Uterus (tissue), 4 donors: ENCODE data around the gene MYL11. TPM values are rescaled to one million over a fixed set of nuclear protein-coding genes. Genes with fewer than 3 reads are reported as not detected.

ENCODE experiments used
- DNase-seq, 2 donors: peaks; one replicate each; pipeline ENCODE4 v3.0.0-alpha.2; 2019 to 2020
- H3K27ac ChIP-seq, 2 donors: fragments of 200-600 bp; sonication (generic); 1 replicate in 1 of 2; 2 replicates in 1 of 2; pipeline ENCODE4 v1.5.1; 2016 to 2018
- H3K27me3 ChIP-seq, 2 donors: fragments of 200-600 bp; sonication (generic); one replicate each; pipeline ENCODE4 v1.5.1; 2018 to 2019; ENCODE audit warnings: control low read depth in 1 of 2
- H3K36me3 ChIP-seq, 2 donors: fragments of 200-600 bp; sonication (generic); one replicate each; pipeline ENCODE4 v1.5.1; 2019; ENCODE audit warnings: control low read depth in 1 of 2
- H3K4me1 ChIP-seq, 2 donors: fragments of 200-600 bp; sonication (generic); one replicate each; pipeline ENCODE4 v1.5.1; 2018 to 2019; ENCODE audit warnings: control low read depth in 1 of 2
- H3K4me3 ChIP-seq, 2 donors: fragments of 200-600 bp; sonication (generic); 1 replicate in 1 of 2; 2 replicates in 1 of 2; pipeline ENCODE4 v1.5.1; 2018 to 2019; ENCODE audit warnings: mild to moderate bottlenecking in 1 of 2
- H3K9me3 ChIP-seq, 2 donors: fragments of 200-600 bp; sonication (generic); one replicate each; pipeline ENCODE4 v1.5.1; 2019; ENCODE audit warnings: control low read depth in 1 of 2
- POLR2A ChIP-seq, 2 donors: fragments of 450-650 bp; IDR thresholded peaks; one replicate each; pipeline ENCODE4 v1.6.1; 2016; ENCODE audit warnings: antibody characterized with exemption in 2 of 2, mild to moderate bottlenecking in 1 of 2, moderate library complexity in 1 of 2
- intact Hi-C: fragments of 100-400 bp; cut with DNase I; formaldehyde crosslinking; loops from one replicate; pipeline ENCODE4 v1.15.1; 2023; ENCODE audit warnings: low total_unique reads
- total RNA-seq, 4 donors: library from RNA; depleted of rRNA in 3 of 4; stranded (reverse); fragments of >200 nt in 3 of 4; gene quantifications; one replicate each; pipeline versions ENCODE4 v1.1.0 to v1.2.4, GENCODE V29; 2014 to 2023
- TF ChIP-seq, protein P1 (sequence below), 4 experiments: fragments of 200-600 bp in 2 of 4; fragments of 450-650 bp in 2 of 4; sonication (generic) in 2 of 4; IDR thresholded peaks; one replicate each; pipeline ENCODE4 v1.5.1; 2016 to 2019; ENCODE audit warnings: antibody characterized with exemption in 4 of 4, mild to moderate bottlenecking in 2 of 4, moderate library complexity in 1 of 4
- donor health status: DM: yes; HTN: yes; CAD: no.

MYL11 gene
- total RNA-seq, 4 donors from 2014 or later = 1.2 TPM; not detected in 3

DNA sequence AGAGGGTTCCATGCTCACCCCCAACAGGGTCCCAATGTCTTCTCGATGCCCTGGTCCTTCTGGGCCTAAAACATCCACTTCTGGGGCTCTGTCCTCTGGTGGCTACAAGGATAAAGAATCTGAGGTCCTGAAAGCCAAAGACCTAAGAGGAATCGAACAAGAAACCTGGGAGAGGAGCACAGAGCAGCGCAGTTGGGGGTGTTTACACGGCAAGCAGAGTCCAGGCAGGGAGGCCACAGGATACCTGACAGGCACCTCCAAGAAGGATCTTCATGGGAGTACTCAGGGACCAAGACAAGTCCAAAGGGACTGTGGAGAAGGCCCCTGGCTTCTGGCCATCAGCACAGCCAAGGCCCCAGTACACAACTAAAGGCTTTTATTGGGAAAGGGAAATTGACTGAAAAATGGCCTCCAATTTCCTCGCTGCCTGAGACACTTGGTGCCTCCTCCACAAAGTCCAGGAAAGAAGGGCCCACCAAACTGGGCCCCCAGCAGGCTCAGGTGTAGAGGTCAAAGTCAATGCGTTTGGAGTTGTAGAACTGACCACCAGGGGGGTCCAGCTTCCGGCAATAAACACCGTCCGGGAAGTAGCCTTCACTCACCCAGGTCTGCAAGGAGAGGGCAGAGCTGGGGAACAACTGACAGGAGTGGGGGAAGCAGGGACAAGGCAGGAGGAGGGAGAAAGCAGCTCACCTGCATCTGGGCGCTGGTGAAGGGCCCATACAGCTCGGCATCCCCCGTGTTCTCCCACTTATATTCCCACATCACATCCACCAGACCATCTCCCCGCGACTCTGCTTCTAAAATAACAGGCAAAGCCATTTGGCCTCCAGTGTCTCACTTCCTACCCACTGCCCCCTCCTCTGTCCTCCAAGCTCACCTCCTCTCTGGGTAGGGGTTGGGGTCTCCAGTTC lies 21.9 kb upstream of the MYL11 start:
- Histone ChIP-seq H3K4me1 (peaks cover 18 to 27% of the 10 kb centered on the region in 2 donors), H3K27me3 (no peaks in the 10 kb centered on the region), H3K9me3 (no peaks in the 10 kb centered on the region), H3K4me3 (no peak overlapping the region), H3K36me3 (no peaks in the 10 kb centered on the region), H3K27ac (peak overlapping the region; percentile 65 to 68)
- DNase-seq = no peak
- TF ChIP-seq, protein P1, sequence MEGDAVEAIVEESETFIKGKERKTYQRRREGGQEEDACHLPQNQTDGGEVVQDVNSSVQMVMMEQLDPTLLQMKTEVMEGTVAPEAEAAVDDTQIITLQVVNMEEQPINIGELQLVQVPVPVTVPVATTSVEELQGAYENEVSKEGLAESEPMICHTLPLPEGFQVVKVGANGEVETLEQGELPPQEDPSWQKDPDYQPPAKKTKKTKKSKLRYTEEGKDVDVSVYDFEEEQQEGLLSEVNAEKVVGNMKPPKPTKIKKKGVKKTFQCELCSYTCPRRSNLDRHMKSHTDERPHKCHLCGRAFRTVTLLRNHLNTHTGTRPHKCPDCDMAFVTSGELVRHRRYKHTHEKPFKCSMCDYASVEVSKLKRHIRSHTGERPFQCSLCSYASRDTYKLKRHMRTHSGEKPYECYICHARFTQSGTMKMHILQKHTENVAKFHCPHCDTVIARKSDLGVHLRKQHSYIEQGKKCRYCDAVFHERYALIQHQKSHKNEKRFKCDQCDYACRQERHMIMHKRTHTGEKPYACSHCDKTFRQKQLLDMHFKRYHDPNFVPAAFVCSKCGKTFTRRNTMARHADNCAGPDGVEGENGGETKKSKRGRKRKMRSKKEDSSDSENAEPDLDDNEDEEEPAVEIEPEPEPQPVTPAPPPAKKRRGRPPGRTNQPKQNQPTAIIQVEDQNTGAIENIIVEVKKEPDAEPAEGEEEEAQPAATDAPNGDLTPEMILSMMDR (IDR thresholded peaks at IDR 0.05) = no peak
- no peak for TF ChIP-seq POLR2A (IDR thresholded peaks at IDR 0.05)
- intact Hi-C loops = no loop called here

DNA sequence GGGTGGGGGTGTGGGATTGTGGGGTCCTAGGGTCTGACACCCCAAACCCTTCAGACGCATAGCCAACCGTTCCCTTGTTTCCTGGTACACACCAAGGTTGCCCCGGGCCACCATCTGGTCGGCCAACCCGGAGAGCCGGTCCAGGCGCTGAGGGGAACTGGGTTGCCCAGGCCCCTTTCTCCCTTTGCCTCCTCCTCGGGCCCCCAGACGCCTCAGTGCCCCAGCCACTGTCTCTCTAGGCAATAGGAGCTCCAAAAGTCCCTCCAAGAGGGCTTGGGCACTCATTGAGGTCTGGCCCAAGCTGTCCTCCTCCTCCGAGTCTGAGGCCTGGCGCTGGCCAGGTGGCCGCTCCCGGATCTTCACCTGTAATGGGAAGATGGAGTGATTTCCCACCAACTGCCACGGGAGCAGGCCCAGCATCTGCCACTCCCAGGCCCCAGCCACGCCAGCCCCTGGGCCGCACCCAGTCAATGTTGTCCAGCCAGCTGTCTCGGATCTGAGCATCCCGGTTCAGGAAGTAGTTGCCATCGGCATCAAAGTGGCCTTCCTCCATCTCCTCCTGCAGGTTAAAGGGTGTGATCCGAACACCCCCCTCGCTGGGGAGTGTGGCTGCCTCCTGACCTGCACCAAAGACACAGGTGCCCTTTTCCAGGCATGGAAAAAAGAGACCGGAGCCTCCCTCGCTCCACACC lies 21.0 kb upstream of the MYL11 start:
- Histone ChIP-seq H3K36me3 (no peaks in the 10 kb centered on the region), H3K27me3 (no peaks in the 10 kb centered on the region), H3K4me3 (no peak overlapping the region), H3K9me3 (no peaks in the 10 kb centered on the region), H3K4me1 (peaks cover 18 to 27% of the 10 kb centered on the region in 2 donors), H3K27ac (peak overlapping the region; percentile 94 to 95)
- intact Hi-C loops = no loop called here
- no peak for DNase-seq
- TF ChIP-seq, protein P1 (IDR thresholded peaks at IDR 0.05) = no peak
- no peak for TF ChIP-seq POLR2A (IDR thresholded peaks at IDR 0.05)

DNA sequence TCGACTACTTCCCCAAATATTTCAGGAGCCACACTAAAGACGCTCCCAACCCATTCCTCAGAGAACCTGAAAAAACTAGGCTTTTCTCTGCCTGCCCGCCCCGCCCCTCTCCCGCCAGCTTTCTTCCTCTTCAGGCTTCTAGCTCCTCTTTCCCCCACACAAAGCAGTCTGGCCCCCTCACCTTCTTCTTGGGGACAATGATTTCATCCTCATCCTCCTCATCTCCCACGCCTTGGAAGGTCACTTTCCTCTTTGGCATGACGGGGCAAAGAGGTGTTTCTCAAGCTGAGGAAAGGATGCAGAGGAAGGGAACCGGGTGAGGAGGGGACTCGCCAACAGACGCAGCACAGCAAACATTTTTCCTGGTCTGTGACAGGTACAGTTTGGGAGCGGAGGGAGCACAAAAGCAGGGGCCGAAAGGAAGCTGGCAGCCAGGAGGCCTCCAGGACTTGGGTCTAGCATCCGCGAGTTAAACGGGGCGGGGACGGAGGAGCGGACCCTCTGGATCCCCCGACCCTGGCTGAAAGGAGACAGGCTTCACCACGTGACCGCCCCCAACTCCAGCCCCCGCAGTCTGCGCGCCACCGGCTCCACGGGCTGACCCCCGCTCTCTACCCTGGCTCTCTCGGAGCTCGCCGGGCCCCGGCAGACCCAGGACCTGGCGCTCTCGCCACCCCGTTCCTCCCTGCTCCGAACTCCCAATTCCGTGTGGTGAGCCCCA lies 20.0 kb upstream of the MYL11 start:
- H3K27ac ChIP-seq = peak overlapping the region; percentile 94 to 95
- intact Hi-C loops = no loop called here
- peak overlapping the region; percentile 94 to 97 for H3K4me3 ChIP-seq
- no peaks in the 10 kb centered on the region for H3K36me3 ChIP-seq
- peaks cover 18 to 27% of the 10 kb centered on the region in 2 donors for H3K4me1 ChIP-seq
- TF ChIP-seq, protein P1 (IDR thresholded peaks at IDR 0.05) = no peak
- no peak for TF ChIP-seq POLR2A (IDR thresholded peaks at IDR 0.05)
- no peaks in the 10 kb centered on the region for H3K27me3 ChIP-seq
- no peak for DNase-seq
- H3K9me3 ChIP-seq = no peaks in the 10 kb centered on the region

DNA sequence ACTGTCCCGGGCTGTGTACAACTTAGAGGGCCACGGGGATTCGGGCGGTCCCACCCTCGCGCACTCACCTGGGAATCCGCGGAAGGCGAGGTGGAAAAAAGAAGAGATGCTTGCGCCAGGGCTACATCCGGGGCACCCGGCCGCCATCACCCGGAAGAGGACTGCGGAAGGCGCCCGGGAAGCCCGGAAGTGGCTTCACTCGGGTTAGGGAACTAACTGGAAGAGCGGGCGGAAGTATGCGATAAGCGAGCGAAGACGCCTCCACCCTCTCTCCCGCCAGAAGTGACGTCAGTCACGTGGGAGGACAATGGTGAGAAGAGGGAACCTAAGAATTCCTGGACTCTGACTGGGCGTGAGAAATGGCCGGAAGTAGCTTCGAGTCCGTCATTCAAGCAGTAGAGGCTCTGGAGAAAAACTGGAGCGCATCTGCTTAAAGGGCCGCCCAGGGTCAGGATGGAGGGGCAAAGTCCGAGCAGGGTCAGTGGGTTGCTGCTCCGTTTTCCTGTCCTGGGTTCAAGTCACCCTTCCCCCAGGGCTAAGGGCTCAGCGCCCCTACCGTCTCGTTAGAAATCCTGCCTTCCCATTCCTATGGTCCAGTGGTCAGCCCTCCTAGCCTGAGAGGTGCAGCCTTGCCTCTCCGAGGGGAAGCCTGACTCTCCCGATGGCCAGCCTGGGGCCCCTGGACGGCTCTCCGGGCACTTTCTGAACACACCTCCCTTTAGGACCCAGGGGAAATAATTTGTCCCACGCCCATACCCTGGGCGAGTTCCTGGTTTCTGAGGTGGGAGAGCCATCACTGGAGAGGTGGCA lies 19.3 kb upstream of the MYL11 start, which contains the start of gene CD2BP2:
TSS of gene CD2BP2 (minus strand) at position 165 of the 810 bp plus-strand sequence. CDS start 627 bp downstream, outside the sequence.
- peaks cover 18 to 27% of the 10 kb centered on the region in 2 donors for H3K4me1 ChIP-seq
- no peaks in the 10 kb centered on the region for H3K36me3 ChIP-seq
- intact Hi-C loops = no loop called here
- no peaks in the 10 kb centered on the region for H3K27me3 ChIP-seq
- peak within 1 kb of the TSS; percentile 94 to 97 for H3K4me3 ChIP-seq
- DNase-seq = peak; percentile 99
- H3K27ac ChIP-seq = peak within 1 kb of the TSS; percentile 94 to 95
- H3K9me3 ChIP-seq = no peaks in the 10 kb centered on the region
- peak; percentile 44 to 51 for TF ChIP-seq POLR2A (IDR thresholded peaks at IDR 0.05)
- TF ChIP-seq, protein P1 (IDR thresholded peaks at IDR 0.05) = peak in 1 of 4 experiments; percentile 1
